ENCODE results near the gene SARM1. TPM values are rescaled to one million over a fixed set of nuclear protein-coding genes. Genes with fewer than 3 reads are reported as not detected.
A peak's percentile ranks its signal among the peaks of the same experiment; 100 is the strongest.

Gene SARM1
- polyA plus RNA-seq, 1 donor (not counting 4 experiments of a cell fraction or from before 2014, with no cell fraction given) = 0.90 TPM

GRCh38 chr17:28334666-28335200 lies 36.8 kb upstream of the SARM1 start:
- no peak for TF ChIP-seq CTCF (optimal IDR thresholded peaks at IDR 0.05 in 1 of 3, IDR thresholded peaks at IDR 0.05 in 1 of 3, conservative IDR thresholded peaks at IDR 0.05 in 1 of 3; ENCODE audit: extremely low read depth in 1 of 3, insufficient read depth in 2 of 3, low read length in 3 of 3)
- no peak for TF ChIP-seq EZH2 (IDR thresholded peaks at IDR 0.05; ENCODE audit: low read length)
- Histone ChIP-seq H3K4me1 (ENCODE audit: control insufficient read depth, extremely low read depth, insufficient read depth, low read length) (peaks cover 38% of the 10 kb centered on the region), H3K9ac (ENCODE audit: control insufficient read depth, extremely low read depth, insufficient read depth, low read length) (peak overlapping the region; percentile 99), H3K79me2 (ENCODE audit: control insufficient read depth, insufficient read depth, low read length) (peaks cover 52% of the 10 kb centered on the region), H3K9me3 (ENCODE audit: control insufficient read depth, low read depth, low read length) (no peaks in the 10 kb centered on the region), H3K36me3 (ENCODE audit: control insufficient read depth in 2 of 2, extremely low read depth in 1 of 2, insufficient read depth in 2 of 2, low read length in 2 of 2) (peaks cover 14 to 17% of the 10 kb centered on the region in 2 experiments), H3K27ac (ENCODE audit: control insufficient read depth, insufficient read depth, low read length) (peak overlapping the region; percentile 99), H3K4me3 (ENCODE audit: control insufficient read depth in 2 of 3, extremely low read depth in 1 of 3, insufficient read depth in 2 of 3, low read depth in 1 of 3, low read length in 3 of 3) (peak overlapping the region; percentile 74 to 97 (median 92)), H2AFZ (ENCODE audit: control insufficient read depth, low read length) (peak overlapping the region; percentile 83), H3K4me2 (ENCODE audit: control insufficient read depth, extremely low read depth, insufficient read depth, low read depth, low read length) (peak overlapping the region; percentile 93), H3K9me1 (ENCODE audit: control insufficient read depth, extremely low read depth, insufficient read depth, low read length) (peaks cover 10% of the 10 kb centered on the region), H3K27me3 (ENCODE audit: control insufficient read depth, extremely low read depth, insufficient read depth, low read length) (no peaks in the 10 kb centered on the region), H4K20me1 (ENCODE audit: control insufficient read depth, extremely low read depth, insufficient read depth, low read length) (peaks cover 15% of the 10 kb centered on the region)
- no peak for DNase-seq (ENCODE audit: low read depth, low spot score)
- no peak for FAIRE-seq
- dilution Hi-C loops (cut with MboI; ENCODE audit: extremely low pct_ligation_motif_present, low sequenced_read_pairs) = no loop called here

GRCh38 chr17:28335201-28335958 lies 36.1 kb upstream of the SARM1 start, which contains the start of the genes IFT20 and TNFAIP1:
Gene IFT20, minus strand, starts transcription at chr17:28335472. Its CDS starts 3,487 bp downstream, at chr17:28331985.
Gene TNFAIP1, plus strand, starts transcription at chr17:28335761. Its CDS starts 3,761 bp downstream, at chr17:28339522.
- Histone ChIP-seq H3K36me3 (ENCODE audit: control insufficient read depth in 2 of 2, extremely low read depth in 1 of 2, insufficient read depth in 2 of 2, low read length in 2 of 2) (peaks cover 19 to 22% of the 10 kb centered on the region in 2 experiments), H3K79me2 (ENCODE audit: control insufficient read depth, insufficient read depth, low read length) (peaks cover 59% of the 10 kb centered on the region), H3K4me3 (ENCODE audit: control insufficient read depth in 2 of 3, extremely low read depth in 1 of 3, insufficient read depth in 2 of 3, low read depth in 1 of 3, low read length in 3 of 3) (peak within 1 kb of the TSS; percentile 74 to 99 (median 97)), H3K9ac (ENCODE audit: control insufficient read depth, extremely low read depth, insufficient read depth, low read length) (peak within 1 kb of the TSS; percentile 99), H4K20me1 (ENCODE audit: control insufficient read depth, extremely low read depth, insufficient read depth, low read length) (peaks cover 18% of the 10 kb centered on the region), H3K4me1 (ENCODE audit: control insufficient read depth, extremely low read depth, insufficient read depth, low read length) (peaks cover 38% of the 10 kb centered on the region), H2AFZ (ENCODE audit: control insufficient read depth, low read length) (peak within 1 kb of the TSS; percentile 83), H3K27me3 (ENCODE audit: control insufficient read depth, extremely low read depth, insufficient read depth, low read length) (no peaks in the 10 kb centered on the region), H3K4me2 (ENCODE audit: control insufficient read depth, extremely low read depth, insufficient read depth, low read depth, low read length) (peak within 1 kb of the TSS; percentile 99), H3K9me3 (ENCODE audit: control insufficient read depth, low read depth, low read length) (no peaks in the 10 kb centered on the region), H3K9me1 (ENCODE audit: control insufficient read depth, extremely low read depth, insufficient read depth, low read length) (peaks cover 10% of the 10 kb centered on the region), H3K27ac (ENCODE audit: control insufficient read depth, insufficient read depth, low read length) (peak within 1 kb of the TSS; percentile 99)
- peak; percentile 100 for DNase-seq (ENCODE audit: low read depth, low spot score)
- FAIRE-seq = peak; percentile 86
- no peak for TF ChIP-seq EZH2 (IDR thresholded peaks at IDR 0.05; ENCODE audit: low read length)
- TF ChIP-seq CTCF (optimal IDR thresholded peaks at IDR 0.05 in 1 of 3, IDR thresholded peaks at IDR 0.05 in 1 of 3, conservative IDR thresholded peaks at IDR 0.05 in 1 of 3; ENCODE audit: extremely low read depth in 1 of 3, insufficient read depth in 2 of 3, low read length in 3 of 3) = peak in 1 of 3 experiments; percentile 21
- dilution Hi-C loops (cut with MboI; ENCODE audit: extremely low pct_ligation_motif_present, low sequenced_read_pairs) = no loop called here

All from keratinocyte (primary cell).